Right cardiac atrium (tissue), 5 donors: ENCODE measurements around the gene ANOS1. TPM values are rescaled to one million over a fixed set of nuclear protein-coding genes. Genes with fewer than 3 reads are reported as not detected.

Source experiments
- ATAC-seq, 2 donors: fragments of 200-7000 bp; cut with Tn5 transposase; one replicate each; pipeline versions ENCODE4 v1.8.0 to v1.9.1; 2020; ENCODE audit warnings: moderate library complexity in 2 of 2, mild to moderate bottlenecking in 1 of 2
- DNase-seq, 3 donors: peaks; one replicate each; pipeline ENCODE4 v3.0.0-alpha.2; 2020
- H3K27ac ChIP-seq: one replicate; pipeline ENCODE4 v1.5.1; 2013; ENCODE audit warnings: mild to moderate bottlenecking, low read length, control low read depth, moderate library complexity
- H3K27me3 ChIP-seq: one replicate; pipeline ENCODE4 v1.6.1; 2013; ENCODE audit not compliant: control insufficient read depth, insufficient read depth
- H3K4me1 ChIP-seq: one replicate; pipeline ENCODE4 v1.6.1; 2013; ENCODE audit warnings: low read length; ENCODE audit not compliant: control insufficient read depth, insufficient read depth
- H3K4me3 ChIP-seq: one replicate; pipeline ENCODE4 v1.5.1; 2013; ENCODE audit warnings: low read length, control low read depth
- H3K9me3 ChIP-seq: one replicate; pipeline ENCODE4 v1.6.1; 2013; ENCODE audit warnings: low read length; ENCODE audit not compliant: control insufficient read depth
- WGBS: extraction: QIAGEN DNeasy Blood & Tissue Kit; methylation state at CpG from one replicate; pipeline ENCODE4 v1.1.7; 2013; 5-methylcytosine and 5-hydroxymethylcytosine counted together
- intact Hi-C, 4 donors: fragments of 100-400 bp; cut with DNase I; formaldehyde crosslinking; loops; one replicate each; pipeline versions ENCODE4 v1.11.0 to v1.14.0; 2022 to 2023
- polyA plus RNA-seq: library from polyadenylated mRNA; stranded (reverse); fragments of 200-250 nt; gene quantifications from one replicate; pipeline ENCODE4 v1.2.3, GENCODE V29; 2013
- total RNA-seq, 4 donors: library from RNA; stranded (reverse); fragmentation: NEBNext Ultra II Directional; extraction: Animal tissue kit (Norgen Biotek cat#: 25700); gene quantifications; one replicate each; pipeline ENCODE4 v1.2.1, GENCODE V29; 2021
- donor health status: healthy with polysubstance abuse.
- donor health status: DM: no; HTN: yes; CAD: no.
- donor health status: DM: no; HTN: no; CAD: no.
- donor health status: DM: no; HTN: yes; CAD: no; lungs with severe emphysema.
- donor health status: DM: yes; HTN: yes; CAD: no.

The ANOS1 gene
- total and polyA plus RNA-seq, 5 donors: 1.8 to 6.6 (median 4.3) TPM

- Histone ChIP-seq H3K9me3 (no peaks in the 10 kb centered on the region), H3K4me1 (no peaks in the 10 kb centered on the region), H3K4me3 (no peak overlapping the region), H3K27ac (no peak overlapping the region), H3K27me3 (no peaks in the 10 kb centered on the region)
- WGBS: 86% methylated on average over 7 of the region's 7 CpGs
- no peak for DNase-seq
- ATAC-seq: no peak
- intact Hi-C loops: no loop called here
These were observed 102.1 kb downstream of the ANOS1 start for GRCh38 chrX:8629871-8630270.

GRCh38 chrX:8627796-8628195 is 104.1 kb downstream of the ANOS1 start:
- no peak overlapping the region for H3K27ac ChIP-seq
- ATAC-seq (no peak), DNase-seq (no peak)
- intact Hi-C loops: no loop called here
- H3K27me3 ChIP-seq: no peaks in the 10 kb centered on the region
- H3K4me1 ChIP-seq: no peaks in the 10 kb centered on the region
- H3K9me3 ChIP-seq: no peaks in the 10 kb centered on the region
- no peak overlapping the region for H3K4me3 ChIP-seq

- DNase-seq (no peak), ATAC-seq (no peak)
- H3K4me1 ChIP-seq: no peaks in the 10 kb centered on the region
- WGBS: 34% methylated on average over 2 of the region's 2 CpGs
- no peak overlapping the region for H3K4me3 ChIP-seq
- H3K27me3 ChIP-seq: no peaks in the 10 kb centered on the region
- intact Hi-C loops: no loop called here
- H3K9me3 ChIP-seq: no peaks in the 10 kb centered on the region
- no peak overlapping the region for H3K27ac ChIP-seq
These were observed 124.6 kb downstream of the ANOS1 start for GRCh38 chrX:8607326-8607725.

DNA sequence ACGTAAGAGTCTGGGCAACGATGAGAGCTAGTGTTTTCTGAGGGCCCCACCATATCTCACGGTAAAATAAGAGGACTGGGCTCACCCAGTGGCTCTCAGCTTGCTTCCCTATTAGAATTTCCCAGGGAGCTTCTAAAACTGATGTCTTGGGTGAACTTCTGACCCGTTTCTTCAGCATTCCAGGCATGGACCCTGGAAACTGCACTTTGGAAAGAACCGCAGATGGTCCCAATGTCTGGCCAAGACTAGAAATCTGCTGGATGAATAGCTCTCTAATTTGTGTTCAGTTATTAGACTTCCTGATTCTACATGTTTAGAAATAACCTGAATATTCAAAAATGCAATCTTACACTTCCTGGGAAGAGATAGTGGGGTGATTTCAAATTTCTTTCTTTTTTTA is 127.8 kb downstream of the ANOS1 start:
- intact Hi-C loops: no loop called here
- H3K4me1 ChIP-seq: no peaks in the 10 kb centered on the region
- H3K9me3 ChIP-seq: no peaks in the 10 kb centered on the region
- DNase-seq (no peak), ATAC-seq (no peak)
- WGBS: 72% methylated on average over 5 of the region's 5 CpGs
- H3K27me3 ChIP-seq: no peaks in the 10 kb centered on the region
- H3K4me3 ChIP-seq: no peak overlapping the region
- H3K27ac ChIP-seq: no peak overlapping the region

DNA sequence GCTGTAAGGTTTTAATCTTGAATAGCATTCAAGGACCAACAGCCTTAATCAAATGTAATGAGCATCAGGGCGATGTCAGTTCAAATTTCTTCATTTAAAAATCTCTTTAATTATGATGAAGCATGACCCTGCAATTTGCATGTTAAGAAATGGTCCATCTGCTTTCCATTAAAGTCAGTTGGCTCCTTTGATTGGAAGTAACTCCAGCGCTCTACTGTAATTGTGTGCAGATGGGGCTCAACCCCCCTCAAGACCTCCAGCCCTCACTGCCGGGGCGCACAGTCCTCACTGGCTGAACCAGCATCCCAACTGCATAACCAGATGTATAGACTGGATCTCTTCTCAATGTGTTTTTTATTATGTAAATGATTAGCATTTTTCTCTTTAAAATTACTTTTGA is 140.4 kb downstream of the ANOS1 start:
- Histone ChIP-seq H3K27ac (no peak overlapping the region), H3K9me3 (no peaks in the 10 kb centered on the region), H3K4me1 (no peaks in the 10 kb centered on the region), H3K27me3 (no peaks in the 10 kb centered on the region), H3K4me3 (no peak overlapping the region)
- WGBS: 90% methylated on average over 4 of the region's 4 CpGs
- ATAC-seq (no peak), DNase-seq (no peak)
- intact Hi-C loops: no loop called here

DNA sequence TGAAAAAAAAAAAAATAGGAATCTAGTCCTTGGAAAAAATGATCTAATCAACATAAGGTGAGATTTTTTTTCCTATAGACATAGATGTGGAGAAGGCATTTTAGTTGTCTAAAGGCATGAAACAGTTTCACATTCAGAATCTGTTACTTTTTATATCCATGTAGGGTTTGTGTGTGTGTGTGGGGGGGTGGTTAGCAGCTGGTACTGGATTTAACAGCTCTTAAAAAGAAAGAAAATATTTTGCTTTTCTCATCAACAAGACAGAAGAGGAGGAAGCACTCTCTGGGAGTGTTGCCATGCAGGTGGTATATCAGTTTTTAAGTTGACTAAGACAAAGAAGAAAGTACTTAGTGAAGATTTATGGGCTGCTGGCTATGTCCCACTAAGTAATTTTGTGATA is 145.0 kb downstream of the ANOS1 start:
- H3K27me3 ChIP-seq: no peaks in the 10 kb centered on the region
- ATAC-seq: no peak
- DNase-seq: no peak
- no peaks in the 10 kb centered on the region for H3K4me1 ChIP-seq
- no peaks in the 10 kb centered on the region for H3K9me3 ChIP-seq
- H3K27ac ChIP-seq: no peak overlapping the region
- intact Hi-C loops: no loop called here
- H3K4me3 ChIP-seq: no peak overlapping the region

DNA sequence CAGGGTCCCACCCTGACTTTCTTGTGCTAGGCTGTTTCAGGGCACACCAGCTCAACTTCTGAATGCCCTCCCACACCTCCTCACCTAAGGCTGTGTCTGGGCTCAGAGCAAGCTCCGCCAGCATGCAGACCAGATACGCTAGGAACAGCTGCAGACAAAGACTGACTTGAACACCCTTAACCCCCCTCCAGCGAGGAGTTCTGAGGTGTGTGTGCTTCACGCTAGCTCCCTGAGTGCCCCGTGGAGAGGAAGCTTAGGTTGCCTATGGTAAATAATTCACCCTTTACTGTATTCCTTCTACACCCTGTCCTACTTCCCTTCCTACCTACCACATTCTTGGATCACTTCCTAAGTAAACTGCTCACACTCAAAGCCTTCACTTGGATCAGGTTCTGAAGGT is 152.3 kb downstream of the ANOS1 start:
- intact Hi-C loops: no loop called here
- WGBS: 85% methylated on average over 5 of the region's 5 CpGs
- Histone ChIP-seq H3K27ac (no peak overlapping the region), H3K4me3 (no peak overlapping the region), H3K4me1 (no peaks in the 10 kb centered on the region), H3K9me3 (no peaks in the 10 kb centered on the region), H3K27me3 (no peaks in the 10 kb centered on the region)
- ATAC-seq (no peak), DNase-seq (no peak)

DNA sequence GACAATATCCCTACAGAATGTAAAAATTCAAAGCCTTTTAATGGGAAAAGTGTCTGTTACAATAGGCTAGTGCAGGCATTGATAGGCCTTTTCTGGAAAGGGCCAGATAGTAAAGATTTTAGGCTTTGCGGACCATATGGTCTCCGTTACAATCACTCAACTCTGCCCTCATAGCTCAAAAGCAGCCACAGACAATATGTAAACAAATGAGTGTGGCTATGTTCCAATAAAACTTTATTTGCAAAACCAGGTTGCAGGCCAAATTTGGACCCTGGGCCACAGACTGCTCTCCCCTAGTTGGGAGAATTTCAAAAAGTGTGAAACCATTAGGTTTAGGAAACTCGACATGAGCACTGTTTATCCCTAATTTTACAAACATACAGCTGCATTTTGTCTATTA is 155.1 kb downstream of the ANOS1 start:
- intact Hi-C loops: no loop called here
- 89% methylated on average over 3 of the region's 3 CpGs for WGBS
- ATAC-seq: no peak

DNA sequence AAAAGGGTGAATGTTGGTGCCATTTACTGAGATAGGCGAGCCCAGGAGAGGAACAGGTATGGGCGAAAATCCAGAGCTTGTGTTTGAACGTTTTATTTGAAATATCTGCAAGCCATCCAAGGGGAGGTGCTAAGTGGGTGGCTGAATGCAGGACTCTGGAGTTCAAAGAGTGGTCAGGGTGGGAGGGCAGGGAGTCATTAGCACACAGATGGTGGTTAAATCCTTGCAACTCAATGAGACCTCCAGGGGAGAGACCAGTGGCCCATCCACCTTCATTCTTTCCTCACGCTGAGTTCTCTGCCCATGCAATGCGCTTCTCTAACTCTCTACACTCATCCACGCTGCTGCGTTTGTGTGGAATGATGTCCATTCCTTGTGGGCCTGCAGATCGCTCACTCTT is 166.2 kb downstream of the ANOS1 start:
- Histone ChIP-seq H3K9me3 (no peaks in the 10 kb centered on the region), H3K27ac (no peak overlapping the region), H3K27me3 (no peaks in the 10 kb centered on the region), H3K4me1 (no peaks in the 10 kb centered on the region), H3K4me3 (no peak overlapping the region)
- DNase-seq (no peak), ATAC-seq (no peak)
- intact Hi-C loops: no loop called here
- WGBS: 79% methylated on average over 8 of the region's 8 CpGs

More for the DNA sequence above, 155.1 kb downstream of the ANOS1 start:
- H3K27me3 ChIP-seq: no peaks in the 10 kb centered on the region
- no peak overlapping the region for H3K27ac ChIP-seq
- DNase-seq: no peak
- no peak overlapping the region for H3K4me3 ChIP-seq
- H3K4me1 ChIP-seq: no peaks in the 10 kb centered on the region
- no peaks in the 10 kb centered on the region for H3K9me3 ChIP-seq

- DNase-seq: no peak
- 93% methylated on average over 1 of the region's 1 CpG for WGBS
- intact Hi-C loops: no loop called here
- Histone ChIP-seq H3K4me3 (no peak overlapping the region), H3K27me3 (no peaks in the 10 kb centered on the region), H3K27ac (no peak overlapping the region), H3K4me1 (no peaks in the 10 kb centered on the region), H3K9me3 (no peaks in the 10 kb centered on the region)
- ATAC-seq: no peak
These were observed 183.5 kb downstream of the ANOS1 start for GRCh38 chrX:8548446-8548845.

DNA sequence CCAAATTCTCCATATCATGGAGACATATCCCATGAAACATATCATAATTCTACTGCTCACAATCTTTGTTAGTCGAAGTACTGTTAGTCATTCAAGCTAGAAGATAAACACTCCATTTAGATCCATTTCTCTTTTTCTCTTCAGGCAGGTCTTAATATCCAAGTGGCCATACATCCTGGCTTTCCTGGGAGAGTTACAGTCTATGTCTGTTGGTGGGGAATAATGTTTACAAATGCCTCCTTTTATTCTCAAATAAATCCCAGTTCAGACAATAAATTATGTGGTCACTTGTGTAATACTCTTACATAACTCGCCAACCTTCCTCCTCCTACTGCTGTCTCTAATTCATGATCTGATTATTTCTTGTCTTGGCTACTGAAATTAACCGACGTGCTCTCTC is 185.2 kb downstream of the ANOS1 start:
- no peaks in the 10 kb centered on the region for H3K9me3 ChIP-seq
- DNase-seq: no peak
- ATAC-seq: no peak
- no peaks in the 10 kb centered on the region for H3K27me3 ChIP-seq
- intact Hi-C loops: no loop called here
- WGBS: 90% methylated on average over 4 of the region's 4 CpGs
- H3K27ac ChIP-seq: no peak overlapping the region
- no peak overlapping the region for H3K4me3 ChIP-seq
- H3K4me1 ChIP-seq: no peaks in the 10 kb centered on the region

DNA sequence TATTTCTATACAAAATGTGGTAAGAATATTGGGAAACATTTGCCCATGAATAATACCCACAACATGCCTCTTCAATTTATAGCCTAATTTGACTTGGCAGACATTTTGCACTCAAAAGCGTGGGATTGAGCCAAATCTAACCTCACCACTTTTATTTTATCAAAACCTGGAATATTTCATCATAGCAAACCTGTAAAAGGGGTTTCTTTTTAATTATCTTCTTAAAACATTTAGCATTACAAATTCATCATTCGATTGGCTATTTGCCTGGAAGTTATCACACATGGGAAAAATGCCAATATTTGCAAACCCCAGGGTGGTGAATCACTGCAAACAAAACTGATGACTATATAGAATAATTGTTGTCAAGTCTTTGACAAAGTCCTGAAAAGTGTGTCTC is 211.1 kb downstream of the ANOS1 start:
- intact Hi-C loops: no loop called here
- no peak for DNase-seq
- 68% methylated on average over 2 of the region's 2 CpGs for WGBS
- no peak for ATAC-seq
- Histone ChIP-seq H3K4me1 (no peaks in the 10 kb centered on the region), H3K27me3 (no peaks in the 10 kb centered on the region), H3K9me3 (no peaks in the 10 kb centered on the region), H3K4me3 (no peak overlapping the region), H3K27ac (no peak overlapping the region)
